Measurements from ENCODE around the gene TLR1.
"Not testable (repeated sequence)": the region's sequence is repeated elsewhere in the genome, so short reads cannot be mapped to it uniquely, and the experiment has no call there.

TLR1 gene, protein sequence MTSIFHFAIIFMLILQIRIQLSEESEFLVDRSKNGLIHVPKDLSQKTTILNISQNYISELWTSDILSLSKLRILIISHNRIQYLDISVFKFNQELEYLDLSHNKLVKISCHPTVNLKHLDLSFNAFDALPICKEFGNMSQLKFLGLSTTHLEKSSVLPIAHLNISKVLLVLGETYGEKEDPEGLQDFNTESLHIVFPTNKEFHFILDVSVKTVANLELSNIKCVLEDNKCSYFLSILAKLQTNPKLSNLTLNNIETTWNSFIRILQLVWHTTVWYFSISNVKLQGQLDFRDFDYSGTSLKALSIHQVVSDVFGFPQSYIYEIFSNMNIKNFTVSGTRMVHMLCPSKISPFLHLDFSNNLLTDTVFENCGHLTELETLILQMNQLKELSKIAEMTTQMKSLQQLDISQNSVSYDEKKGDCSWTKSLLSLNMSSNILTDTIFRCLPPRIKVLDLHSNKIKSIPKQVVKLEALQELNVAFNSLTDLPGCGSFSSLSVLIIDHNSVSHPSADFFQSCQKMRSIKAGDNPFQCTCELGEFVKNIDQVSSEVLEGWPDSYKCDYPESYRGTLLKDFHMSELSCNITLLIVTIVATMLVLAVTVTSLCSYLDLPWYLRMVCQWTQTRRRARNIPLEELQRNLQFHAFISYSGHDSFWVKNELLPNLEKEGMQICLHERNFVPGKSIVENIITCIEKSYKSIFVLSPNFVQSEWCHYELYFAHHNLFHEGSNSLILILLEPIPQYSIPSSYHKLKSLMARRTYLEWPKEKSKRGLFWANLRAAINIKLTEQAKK

DNA sequence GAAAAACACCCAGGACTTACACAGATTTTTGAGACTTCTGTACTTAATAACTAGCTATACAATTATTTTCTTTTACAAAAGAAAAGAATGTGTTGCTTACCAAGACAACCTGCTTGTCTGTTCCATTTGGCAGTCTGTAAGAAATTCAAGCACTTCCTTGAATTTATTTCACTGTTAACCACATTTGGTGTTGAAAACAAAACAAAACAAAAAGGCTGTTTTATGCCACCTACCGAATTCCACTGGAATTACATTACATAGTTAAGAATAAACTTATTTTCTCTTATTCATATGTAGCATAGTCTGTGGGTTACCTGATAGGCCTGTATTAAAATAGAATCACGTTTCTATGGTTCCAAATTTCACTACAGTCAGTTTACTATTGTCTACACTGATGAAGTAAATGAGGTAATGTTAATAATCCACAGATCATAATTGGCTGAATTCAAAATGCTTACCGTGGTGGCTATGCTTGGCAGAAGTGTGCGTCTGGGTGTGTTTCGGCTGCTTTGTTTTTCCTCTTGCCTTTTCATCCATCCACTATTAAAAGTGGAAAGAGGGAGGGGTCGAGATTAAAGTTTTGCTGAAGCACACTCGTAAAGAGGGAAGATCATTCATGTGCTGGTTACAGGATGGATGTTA is at the start of gene TLR1:
TLR1 (minus strand) TSS at position 138 of the 642 bp plus-strand sequence. CDS start 5,960 bp downstream, outside the sequence.
- no peak for DNase-seq

GRCh38 chr4:38846015-38846414 is 41.4 kb upstream of the TLR1 start:
- no peak for DNase-seq

- DNase-seq: no peak
These were observed 38.4 kb upstream of the TLR1 start for GRCh38 chr4:38842994-38843393.

- no peak for DNase-seq
These were observed 33.3 kb upstream of the TLR1 start for GRCh38 chr4:38837849-38838248.

DNA sequence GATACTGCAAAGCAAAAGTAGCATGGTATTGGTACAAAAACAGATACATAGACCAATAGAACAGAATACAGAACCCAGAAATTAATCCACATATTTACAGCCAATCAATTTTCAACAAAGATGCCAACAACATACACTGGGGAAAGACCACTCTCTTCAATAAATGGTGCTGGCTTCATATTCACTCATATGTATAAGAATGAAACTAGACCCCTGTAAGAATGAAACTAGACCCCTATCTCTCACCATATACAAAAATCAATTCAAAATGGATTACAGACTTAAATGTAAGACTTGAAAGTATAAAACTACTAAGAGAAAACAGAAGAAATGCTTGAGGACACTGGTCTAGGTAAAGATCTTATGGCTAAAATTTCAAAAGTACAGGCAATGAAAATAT is 32.7 kb upstream of the TLR1 start:
- DNase-seq: no peak

DNA sequence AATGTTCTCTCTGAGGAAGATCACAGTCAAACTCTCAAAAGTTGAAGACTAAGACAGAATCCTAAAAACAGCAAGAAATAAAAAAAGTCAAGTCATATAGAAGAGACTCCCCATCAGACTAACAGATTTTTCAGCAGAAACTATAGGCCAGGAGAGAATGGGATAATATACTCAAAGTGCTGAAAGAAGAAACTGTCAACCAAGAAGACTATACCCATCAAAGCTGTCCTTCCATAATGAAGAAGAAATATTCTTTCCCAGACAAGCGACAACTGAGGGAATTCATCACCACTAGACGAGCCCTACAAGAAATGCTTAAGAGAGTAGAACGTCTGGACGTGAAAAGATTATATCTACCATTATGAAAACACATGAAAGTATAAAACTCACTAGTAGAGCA is 30.0 kb upstream of the TLR1 start:
- DNase-seq: no peak

DNA sequence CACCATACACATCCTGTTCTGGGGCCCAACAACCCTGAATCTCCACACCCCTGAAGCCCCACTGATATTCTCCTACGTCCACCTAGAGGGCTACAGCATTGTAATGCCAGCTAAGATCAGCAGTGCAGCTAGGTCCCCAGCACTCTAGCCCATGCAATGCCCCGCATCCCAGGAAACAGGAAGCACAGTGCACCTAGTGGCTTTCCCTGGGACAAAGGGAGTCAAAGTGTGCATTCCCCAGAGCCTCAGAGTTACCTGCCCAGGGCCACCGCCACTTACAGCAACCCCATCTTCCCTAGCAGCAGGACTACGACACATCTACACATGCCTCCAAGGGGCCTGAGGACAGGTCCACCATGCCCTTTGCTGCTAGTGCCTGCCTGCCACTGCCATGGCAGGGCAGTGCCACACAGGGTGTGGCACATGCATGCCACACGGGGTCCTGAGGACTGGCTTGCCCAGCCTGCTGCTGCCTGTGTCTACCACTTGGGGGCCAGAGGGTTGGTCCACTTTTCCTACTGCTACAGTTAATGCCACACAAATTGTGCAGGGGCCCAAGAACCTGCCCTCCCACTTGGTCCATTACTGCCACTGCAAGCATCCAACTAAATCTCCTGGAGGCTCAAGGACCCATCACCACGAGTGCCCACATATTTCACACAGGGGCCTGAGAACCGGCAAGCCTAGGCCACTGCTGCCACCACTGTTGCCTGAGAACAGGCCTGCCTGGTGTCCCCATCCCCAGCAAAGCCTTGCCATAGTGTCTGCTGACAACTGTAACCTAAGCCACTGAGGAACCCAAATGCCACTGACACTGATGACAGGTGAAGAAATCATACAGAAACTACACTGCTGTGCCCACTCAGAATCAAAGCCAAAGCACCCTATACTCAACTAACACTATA is 28.3 kb upstream of the TLR1 start:
- no peak for DNase-seq

DNA sequence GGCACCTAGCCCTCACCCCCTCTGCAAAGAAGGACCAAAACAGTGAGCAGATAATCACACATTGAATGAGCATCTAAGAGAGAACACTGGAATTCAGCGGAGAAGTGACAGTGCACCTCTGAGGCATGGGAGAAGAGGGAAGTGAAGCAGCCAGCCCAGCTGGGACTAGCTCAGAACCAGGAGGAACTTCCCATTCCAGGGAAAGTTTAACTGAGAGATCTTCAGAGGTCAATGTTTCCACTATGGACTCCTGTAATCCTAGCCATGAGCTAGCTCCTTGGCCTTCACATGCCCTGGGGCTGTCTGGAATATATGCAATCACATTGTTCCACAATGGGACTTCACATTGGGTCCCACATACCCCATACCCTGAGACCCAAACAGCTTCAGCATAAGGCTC is 27.6 kb upstream of the TLR1 start:
- DNase-seq: no peak

GRCh38 chr4:38831653-38832052 is 27.1 kb upstream of the TLR1 start:
- DNase-seq: no peak

DNA sequence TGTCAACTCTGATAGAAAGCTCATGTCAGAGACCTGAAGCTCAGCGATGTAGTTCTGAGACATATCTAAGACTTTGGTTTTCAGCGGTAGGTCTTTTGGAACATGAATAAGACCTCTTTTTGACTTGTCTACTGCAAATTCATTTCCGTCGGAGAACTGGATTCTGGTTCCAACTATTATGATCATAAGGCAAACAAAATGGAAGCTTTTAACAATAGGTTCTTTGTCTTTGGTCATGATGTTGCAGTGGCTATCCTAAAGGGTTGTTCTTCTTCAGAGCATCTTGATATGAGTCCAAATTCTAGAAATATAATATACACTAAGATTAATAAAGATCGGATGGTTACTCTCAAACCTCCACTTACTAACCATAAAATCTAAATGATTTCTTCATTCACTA is 24.6 kb upstream of the TLR1 start:
- DNase-seq: no peak

GRCh38 chr4:38823766-38824165 is 19.2 kb upstream of the TLR1 start:
- DNase-seq: no peak

- DNase-seq: no peak
These were observed 18.2 kb upstream of the TLR1 start for GRCh38 chr4:38822748-38823303.

GRCh38 chr4:38821739-38822138 is 17.1 kb upstream of the TLR1 start:
- DNase-seq: no peak

- no peak for DNase-seq
These were observed 15.9 kb upstream of the TLR1 start for GRCh38 chr4:38820329-38821061.

DNA sequence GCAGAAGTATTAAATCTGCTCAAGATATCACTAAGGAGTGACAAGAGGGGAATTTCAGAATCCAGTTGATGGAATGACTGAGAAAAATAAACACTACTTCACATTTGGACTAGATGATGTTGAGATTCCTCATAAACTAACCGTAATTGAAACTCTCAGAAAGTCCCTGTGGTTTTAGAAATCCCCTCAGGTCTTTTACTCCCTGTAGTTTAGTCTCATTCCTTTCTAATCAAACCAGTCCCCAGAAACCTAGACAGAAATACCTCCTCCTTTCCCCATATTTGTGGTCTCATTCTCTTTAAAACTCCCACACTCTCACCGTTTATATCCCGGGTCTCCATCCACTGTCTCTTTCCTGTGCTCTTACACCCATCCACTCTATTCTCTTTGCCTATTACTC is 15.0 kb upstream of the TLR1 start:
- DNase-seq: no peak

DNA sequence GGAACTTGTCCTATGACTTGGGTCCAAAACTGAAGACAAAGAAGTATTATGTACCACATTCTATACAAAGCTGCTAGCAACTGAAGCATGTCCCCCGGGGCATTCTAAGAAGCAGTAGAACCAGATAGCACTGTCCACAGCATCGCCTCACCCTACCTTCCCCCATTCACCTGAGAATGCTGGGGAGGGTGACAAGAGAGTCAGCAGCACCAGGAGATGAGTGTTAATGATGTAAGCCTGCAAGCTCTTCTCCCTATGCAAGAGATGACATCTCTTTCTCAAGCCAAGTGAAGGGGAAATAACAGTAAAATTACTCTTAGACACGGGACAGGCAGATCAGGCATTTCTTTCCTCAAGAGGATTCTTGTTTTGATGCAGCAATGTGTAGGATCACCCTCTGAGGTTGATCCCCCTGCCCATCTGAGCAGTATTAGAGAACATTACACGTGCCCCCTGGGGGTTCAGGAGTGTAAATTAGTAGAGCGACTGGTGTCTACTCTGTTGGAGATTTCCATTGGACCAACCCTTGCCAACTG is 13.9 kb upstream of the TLR1 start:
- no peak for DNase-seq

DNA sequence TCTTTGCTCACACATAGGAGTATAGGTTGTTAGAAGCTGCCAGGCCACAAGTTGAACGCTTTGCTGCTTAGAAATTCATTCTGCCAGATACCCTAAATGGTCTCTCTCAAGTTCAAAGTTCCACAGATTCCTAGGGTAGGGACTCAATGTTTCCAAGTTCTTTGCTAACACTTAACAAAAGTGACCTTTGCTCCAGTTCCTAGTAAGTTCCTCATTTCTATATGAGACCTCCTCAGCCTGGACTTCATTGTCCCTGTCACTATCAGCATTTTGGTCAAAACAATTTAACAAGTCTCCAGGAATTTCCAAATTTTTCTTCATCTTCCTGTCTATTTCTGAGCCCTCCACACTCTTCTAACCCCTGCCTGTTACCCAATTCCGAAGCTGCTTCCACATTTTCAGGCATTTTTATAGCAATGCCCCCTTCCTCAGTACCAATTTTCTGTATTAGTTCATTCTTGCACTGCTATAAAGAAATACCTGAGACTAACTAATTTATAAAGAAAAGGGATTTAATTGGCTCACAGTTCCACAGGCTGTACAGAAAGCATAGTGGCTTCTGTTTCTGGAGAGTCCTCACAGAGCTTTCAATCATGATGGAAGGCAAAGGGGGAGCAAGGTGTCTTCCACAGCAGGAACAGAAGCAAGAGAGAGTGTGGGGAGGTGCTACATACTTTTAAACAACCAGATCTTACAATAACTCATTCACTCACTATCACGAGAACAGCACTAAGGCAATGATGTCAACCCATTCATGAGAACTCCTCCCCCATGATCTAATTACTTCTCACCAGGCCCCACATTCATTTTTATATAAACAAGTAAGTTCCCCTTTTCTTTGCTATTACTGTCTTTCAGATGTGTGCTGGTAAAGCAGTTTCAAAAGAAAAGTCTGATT is 11.5 kb upstream of the TLR1 start:
- no peak for DNase-seq

- no peak for DNase-seq
These were observed 9.8 kb upstream of the TLR1 start for GRCh38 chr4:38814386-38814785.

DNA sequence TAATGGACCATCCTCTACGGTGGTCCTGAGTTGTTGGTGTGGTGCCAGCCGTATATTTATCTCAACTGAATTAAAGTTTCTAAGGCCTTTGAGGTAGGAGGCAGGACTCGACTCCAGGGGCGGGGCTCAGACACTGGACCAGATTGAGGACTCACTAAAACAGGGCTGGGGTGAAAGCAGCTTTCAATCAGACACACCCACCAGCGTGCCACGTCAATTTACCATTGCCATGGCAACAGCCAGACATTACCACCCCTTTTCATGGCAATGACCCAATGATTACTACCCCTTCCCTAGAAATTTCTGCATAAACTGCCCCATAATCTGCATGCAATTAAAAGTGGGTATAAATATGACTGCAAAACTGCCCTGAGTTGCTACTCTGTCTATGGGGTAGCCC is 6.7 kb upstream of the TLR1 start:
- DNase-seq: no peak

- not testable (repeated sequence) for DNase-seq
These were observed 2.9 kb upstream of the TLR1 start for GRCh38 chr4:38807462-38807861.

Measured in NCI-H146 (cell line).